Panc1 (cell line): ENCODE data around the gene ZCRB1. TPM values are rescaled to one million over a fixed set of nuclear protein-coding genes. Genes with fewer than 3 reads are reported as not detected.

Experiments used
- ATAC-seq: fragments of 200-7000 bp; cut with Tn5 transposase; 2 replicates; pipeline ENCODE4 v1.9.1; 2020; ENCODE audit warnings: mild to moderate bottlenecking, moderate library complexity
- BruUV-seq: library from RNA; stranded (reverse); fragments of 400-500 nt; replicated peaks from 2 replicates; lab custom pipeline; 2021; lab: Mats Ljungman, UMichigan
- CTCF ChIA-PET: fragments of 300-600 bp; sonication (Branson Sonifier 250); formaldehyde crosslinking; loops from one replicate; lab custom pipeline; 2022; ENCODE audit warnings: antibody characterized with exemption; lab: Charles Lee
- POLR2A ChIA-PET: fragments of 300-600 bp; sonication (Branson Sonifier 250); formaldehyde crosslinking; loops from one replicate; lab custom pipeline; 2022; ENCODE audit warnings: antibody characterized with exemption; lab: Charles Lee
- DNase-seq: peaks from one replicate; pipeline ENCODE4 v3.0.0-alpha.2; 2010; ENCODE audit warnings: low read depth, low spot score
- H3K27ac ChIP-seq: 2 replicates; pipeline ENCODE4 v1.5.1; 2011; ENCODE audit warnings: mild to moderate bottlenecking, low read length, inconsistent platforms
- H3K27me3 ChIP-seq: fragments of 200-500 bp; sonication (Bioruptor generic); 2 replicates; pipeline ENCODE4 v1.6.0; 2014; ENCODE audit warnings: low read length, inconsistent platforms; ENCODE audit not compliant: control insufficient read depth, insufficient read depth
- H3K36me3 ChIP-seq: fragments of 200-500 bp; sonication (Bioruptor generic); 2 replicates; pipeline ENCODE4 v1.5.1; 2014; ENCODE audit warnings: inconsistent platforms, mild to moderate bottlenecking, low read length, moderate library complexity; ENCODE audit not compliant: control insufficient read depth, insufficient read depth
- H3K4me1 ChIP-seq: 2 replicates; pipeline ENCODE4 v1.5.1; 2011; ENCODE audit warnings: inconsistent platforms, mild to moderate bottlenecking, low read length, moderate library complexity; ENCODE audit not compliant: control insufficient read depth, insufficient read depth
- H3K4me3 ChIP-seq, 2 experiments: 2 replicates each; pipeline ENCODE4 v1.5.1; 2011 to 2012; ENCODE audit warnings: low read depth in 2 of 2, low read length in 2 of 2, mild to moderate bottlenecking in 2 of 2, inconsistent platforms in 1 of 2, moderate library complexity in 1 of 2
- H3K9me3 ChIP-seq: fragments of 200-500 bp; sonication (Bioruptor generic); 2 replicates; pipeline ENCODE4 v1.5.1; 2014; ENCODE audit warnings: low read depth, mild to moderate bottlenecking, inconsistent platforms, low read length, moderate library complexity; ENCODE audit not compliant: control insufficient read depth, insufficient read depth
- POLR2AphosphoS5 ChIP-seq: IDR thresholded peaks from 2 replicates; pipeline ENCODE4 v1.6.1; 2012; ENCODE audit warnings: mild to moderate bottlenecking, low read depth, low read length, moderate library complexity
- SIN3A ChIP-seq: IDR thresholded peaks from 2 replicates; pipeline ENCODE4 v1.6.1; 2012; ENCODE audit warnings: low read depth, mild to moderate bottlenecking, low read length, moderate library complexity, borderline replicate concordance; ENCODE audit not compliant: insufficient read depth
- TCF7L2 ChIP-seq: IDR thresholded peaks from 2 replicates; pipeline ENCODE4 v1.6.1; 2011; ENCODE audit warnings: mild to moderate bottlenecking, low read depth, low read length, inconsistent platforms
- in situ Hi-C: cut with HindIII; loops from 2 replicates; pipeline ENCODE4 v1.10.0; 2016; ENCODE audit warnings: low sequenced_read_pairs, low pct_unique_long_range_greater_than_20kb
- intact Hi-C: fragments of 100-400 bp; cut with micrococcal nuclease; formaldehyde crosslinking; loops from one replicate; pipeline ENCODE4 v1.10.0; 2022; ENCODE audit not compliant: unreplicated experiment
- total RNA-seq: library from RNA; stranded (reverse); gene quantifications from one replicate; pipeline ENCODE4 v1.2.1, GENCODE V29; 2021; ENCODE audit not compliant: unreplicated experiment
- TF ChIP-seq, protein P1 (sequence below): fragments of 450-650 bp; IDR thresholded peaks from 2 replicates; pipeline ENCODE4 v1.5.1; 2017; ENCODE audit warnings: mild to moderate bottlenecking
- TF ChIP-seq, protein P2 (sequence below), 2 experiments: IDR thresholded peaks; 2 replicates each; pipeline ENCODE4 v1.6.1; 2011 to 2012; ENCODE audit warnings: low read depth in 2 of 2, control low read depth in 1 of 2, low read length in 1 of 2, mild to moderate bottlenecking in 1 of 2, moderate library complexity in 1 of 2; ENCODE audit not compliant: insufficient read depth in 1 of 2

Gene ZCRB1
- total RNA-seq, 1 experiment from 2014 or later = 68.8 TPM

DNA sequence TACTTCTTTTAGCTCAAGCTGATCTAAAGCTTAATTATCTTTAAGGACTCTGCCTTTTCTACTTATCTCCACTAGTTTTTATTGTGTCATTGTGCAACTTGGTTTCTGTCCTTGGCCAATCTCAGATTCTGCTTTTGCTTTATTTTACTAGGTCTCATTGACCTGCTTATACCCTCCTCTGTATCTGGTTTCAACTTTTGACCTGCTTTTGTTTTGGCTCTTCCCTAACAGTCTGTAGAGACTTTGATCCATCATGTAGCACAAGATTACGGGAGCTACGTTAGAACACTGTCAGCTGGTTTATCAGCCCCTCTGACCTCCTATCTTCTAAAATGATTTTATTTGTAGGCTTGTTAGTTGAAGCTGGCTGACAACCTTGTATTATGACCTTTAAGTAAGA lies 43.6 kb downstream of the ZCRB1 start:
- no peaks in the 10 kb centered on the region for H3K36me3 ChIP-seq
- peaks cover 9% of the 10 kb centered on the region; the same call in 1 of the 2 replicates for H3K27me3 ChIP-seq
- in situ Hi-C loops = no loop called here
- ATAC-seq (no peak), DNase-seq (no peak)
- intact Hi-C loops = no loop called here
- ChIA-PET POLR2A (no interaction called here), CTCF (no interaction called here)
- TF ChIP-seq, protein P1, sequence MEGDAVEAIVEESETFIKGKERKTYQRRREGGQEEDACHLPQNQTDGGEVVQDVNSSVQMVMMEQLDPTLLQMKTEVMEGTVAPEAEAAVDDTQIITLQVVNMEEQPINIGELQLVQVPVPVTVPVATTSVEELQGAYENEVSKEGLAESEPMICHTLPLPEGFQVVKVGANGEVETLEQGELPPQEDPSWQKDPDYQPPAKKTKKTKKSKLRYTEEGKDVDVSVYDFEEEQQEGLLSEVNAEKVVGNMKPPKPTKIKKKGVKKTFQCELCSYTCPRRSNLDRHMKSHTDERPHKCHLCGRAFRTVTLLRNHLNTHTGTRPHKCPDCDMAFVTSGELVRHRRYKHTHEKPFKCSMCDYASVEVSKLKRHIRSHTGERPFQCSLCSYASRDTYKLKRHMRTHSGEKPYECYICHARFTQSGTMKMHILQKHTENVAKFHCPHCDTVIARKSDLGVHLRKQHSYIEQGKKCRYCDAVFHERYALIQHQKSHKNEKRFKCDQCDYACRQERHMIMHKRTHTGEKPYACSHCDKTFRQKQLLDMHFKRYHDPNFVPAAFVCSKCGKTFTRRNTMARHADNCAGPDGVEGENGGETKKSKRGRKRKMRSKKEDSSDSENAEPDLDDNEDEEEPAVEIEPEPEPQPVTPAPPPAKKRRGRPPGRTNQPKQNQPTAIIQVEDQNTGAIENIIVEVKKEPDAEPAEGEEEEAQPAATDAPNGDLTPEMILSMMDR = no peak
- no peak for TF ChIP-seq SIN3A
- TF ChIP-seq, protein P2, sequence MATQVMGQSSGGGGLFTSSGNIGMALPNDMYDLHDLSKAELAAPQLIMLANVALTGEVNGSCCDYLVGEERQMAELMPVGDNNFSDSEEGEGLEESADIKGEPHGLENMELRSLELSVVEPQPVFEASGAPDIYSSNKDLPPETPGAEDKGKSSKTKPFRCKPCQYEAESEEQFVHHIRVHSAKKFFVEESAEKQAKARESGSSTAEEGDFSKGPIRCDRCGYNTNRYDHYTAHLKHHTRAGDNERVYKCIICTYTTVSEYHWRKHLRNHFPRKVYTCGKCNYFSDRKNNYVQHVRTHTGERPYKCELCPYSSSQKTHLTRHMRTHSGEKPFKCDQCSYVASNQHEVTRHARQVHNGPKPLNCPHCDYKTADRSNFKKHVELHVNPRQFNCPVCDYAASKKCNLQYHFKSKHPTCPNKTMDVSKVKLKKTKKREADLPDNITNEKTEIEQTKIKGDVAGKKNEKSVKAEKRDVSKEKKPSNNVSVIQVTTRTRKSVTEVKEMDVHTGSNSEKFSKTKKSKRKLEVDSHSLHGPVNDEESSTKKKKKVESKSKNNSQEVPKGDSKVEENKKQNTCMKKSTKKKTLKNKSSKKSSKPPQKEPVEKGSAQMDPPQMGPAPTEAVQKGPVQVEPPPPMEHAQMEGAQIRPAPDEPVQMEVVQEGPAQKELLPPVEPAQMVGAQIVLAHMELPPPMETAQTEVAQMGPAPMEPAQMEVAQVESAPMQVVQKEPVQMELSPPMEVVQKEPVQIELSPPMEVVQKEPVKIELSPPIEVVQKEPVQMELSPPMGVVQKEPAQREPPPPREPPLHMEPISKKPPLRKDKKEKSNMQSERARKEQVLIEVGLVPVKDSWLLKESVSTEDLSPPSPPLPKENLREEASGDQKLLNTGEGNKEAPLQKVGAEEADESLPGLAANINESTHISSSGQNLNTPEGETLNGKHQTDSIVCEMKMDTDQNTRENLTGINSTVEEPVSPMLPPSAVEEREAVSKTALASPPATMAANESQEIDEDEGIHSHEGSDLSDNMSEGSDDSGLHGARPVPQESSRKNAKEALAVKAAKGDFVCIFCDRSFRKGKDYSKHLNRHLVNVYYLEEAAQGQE (IDR thresholded peaks at IDR 0.05; ENCODE audit: insufficient read depth in 1 of 2, low read depth in 2 of 2, low read length in 1 of 2) = no peak
- no peak for TF ChIP-seq POLR2AphosphoS5
- TF ChIP-seq TCF7L2 = no peak
- no TSS peak for BruUV-seq
- no peak overlapping the region for H3K27ac ChIP-seq
- H3K4me1 ChIP-seq = no peaks in the 10 kb centered on the region
- no peaks in the 10 kb centered on the region for H3K9me3 ChIP-seq
- H3K4me3 ChIP-seq = no peak overlapping the region

DNA sequence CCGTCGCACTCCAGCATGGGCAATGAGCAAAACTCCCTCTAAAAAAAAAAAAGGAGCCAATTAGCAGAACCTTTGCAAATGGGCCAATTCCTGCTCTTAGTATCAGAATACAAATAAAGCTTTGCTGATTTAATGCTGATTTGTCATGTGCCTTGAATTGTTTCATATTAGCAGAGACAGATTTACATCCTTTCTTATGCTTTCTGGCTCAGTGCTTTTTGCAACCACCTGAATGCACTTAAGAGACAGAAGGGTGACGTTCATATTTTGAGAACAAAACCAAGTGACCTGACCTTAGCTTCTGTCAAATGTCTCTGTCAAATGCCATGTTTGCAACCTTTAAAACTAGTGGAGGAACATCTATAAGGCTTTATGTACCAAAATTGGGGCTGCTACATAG lies 44.0 kb downstream of the ZCRB1 start:
- no peak for ATAC-seq
- H3K27me3 ChIP-seq = peaks cover 9% of the 10 kb centered on the region
- intact Hi-C loops = no loop called here
- no peak for TF ChIP-seq TCF7L2
- no peak for TF ChIP-seq POLR2AphosphoS5
- TF ChIP-seq, protein P2 (IDR thresholded peaks at IDR 0.05; ENCODE audit: insufficient read depth in 1 of 2, low read depth in 2 of 2, low read length in 1 of 2) = no peak
- TF ChIP-seq, protein P1 = no peak
- no peak for TF ChIP-seq SIN3A
- no peaks in the 10 kb centered on the region for H3K4me1 ChIP-seq
- POLR2A ChIA-PET = no interaction called here
- no peak overlapping the region for H3K27ac ChIP-seq
- BruUV-seq = no TSS peak
- H3K9me3 ChIP-seq = no peaks in the 10 kb centered on the region
- in situ Hi-C loops = no loop called here
- CTCF ChIA-PET = no interaction called here
- no peaks in the 10 kb centered on the region for H3K36me3 ChIP-seq
- H3K4me3 ChIP-seq = no peak overlapping the region
- DNase-seq = no peak
